ENCODE results near the gene MBOAT2.

The MBOAT2 gene

DNA sequence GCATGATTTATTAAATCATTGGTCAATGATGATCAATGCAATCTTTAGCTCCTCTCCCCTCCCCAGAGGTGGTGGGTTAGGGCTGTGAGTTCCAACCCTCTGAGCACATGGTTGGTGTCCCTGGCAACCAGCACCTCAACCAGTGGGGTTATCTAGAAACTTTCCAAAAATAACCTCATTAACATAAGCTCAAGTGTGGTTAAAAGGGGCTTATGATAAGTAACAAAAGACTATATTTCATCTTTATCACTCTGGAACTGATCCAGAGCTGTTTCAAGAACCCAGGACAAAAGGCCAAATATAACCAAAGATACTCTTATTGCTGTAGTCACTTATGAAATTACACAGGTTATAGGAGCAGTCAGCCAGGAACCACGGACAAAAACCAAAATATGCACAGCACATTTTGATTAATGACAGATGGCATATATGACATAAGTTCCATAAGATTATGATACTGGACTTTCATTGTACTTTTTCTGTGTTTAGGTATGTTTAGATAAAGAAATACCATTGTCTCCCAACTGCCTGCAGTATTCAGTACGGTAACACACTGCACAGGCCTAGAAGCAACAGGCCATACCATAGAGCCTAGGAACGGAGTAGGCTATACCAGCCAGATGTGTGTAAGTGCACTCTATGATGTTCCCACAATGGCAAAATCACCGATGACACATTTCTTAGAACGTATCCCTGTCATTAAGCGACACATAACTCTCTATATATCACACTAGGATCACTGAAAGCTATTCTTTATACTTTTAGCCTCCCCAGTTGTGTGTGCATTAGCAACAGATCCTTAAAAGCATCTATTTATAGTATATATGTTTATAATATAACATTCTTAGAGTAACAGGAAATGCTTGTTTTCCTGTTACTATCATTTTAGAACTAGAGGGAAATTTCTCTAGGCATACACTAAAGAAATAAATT is 197.9 kb downstream of the MBOAT2 start:
- no peak for DNase-seq

- DNase-seq = no peak
These were observed 199.7 kb downstream of the MBOAT2 start for GRCh38 chr2:8803658-8804379.

- DNase-seq = no peak
These were observed 200.7 kb downstream of the MBOAT2 start for GRCh38 chr2:8802741-8803140.

Data from CD4-positive, alpha-beta T cell treated with Interleukin-21 for 1 hour (primary cell).